Tibial nerve (tissue), 4 donors: Measurements from ENCODE around the gene SPPL2B. TPM values are rescaled to one million over a fixed set of nuclear protein-coding genes. Genes with fewer than 3 reads are reported as not detected.

Experiments used
- DNase-seq, 2 donors: peaks; one replicate each; pipeline ENCODE4 v3.0.0-alpha.2; 2019; ENCODE audit warnings: low spot score in 2 of 2
- H3K27ac ChIP-seq, 4 donors: fragments of 200-600 bp; sonication (generic) in 3 of 4; one replicate each; pipeline ENCODE4 v1.5.1; 2017 to 2019; ENCODE audit warnings: mild to moderate bottlenecking in 1 of 4
- H3K27me3 ChIP-seq, 2 donors: fragments of 200-600 bp; sonication (generic) in 1 of 2; one replicate each; pipeline versions ENCODE4 v1.5.1 to v1.6.0; 2017 to 2019
- H3K36me3 ChIP-seq, 3 donors: fragments of 200-600 bp; sonication (generic); one replicate each; pipeline ENCODE4 v1.5.1; 2018 to 2019
- H3K4me1 ChIP-seq, 4 donors: fragments of 200-600 bp; sonication (generic) in 3 of 4; one replicate each; pipeline ENCODE4 v1.5.1; 2017 to 2019
- H3K4me3 ChIP-seq, 4 donors: fragments of 200-600 bp; sonication (generic) in 3 of 4; one replicate each; pipeline ENCODE4 v1.5.1; 2017 to 2019; ENCODE audit warnings: mild to moderate bottlenecking in 1 of 4, moderate library complexity in 1 of 4
- H3K9me3 ChIP-seq, 4 donors: fragments of 200-600 bp; sonication (generic) in 3 of 4; one replicate each; pipeline ENCODE4 v1.5.1; 2017 to 2019
- EP300 ChIP-seq, 2 donors: sonication (generic); formaldehyde crosslinking; IDR thresholded peaks; one replicate each; pipeline ENCODE4 v1.6.1; 2017; ENCODE audit warnings: antibody characterized with exemption in 2 of 2, mild to moderate bottlenecking in 1 of 2
- POLR2A ChIP-seq, 2 donors: fragments of 450-650 bp; IDR thresholded peaks; one replicate each; pipeline ENCODE4 v1.6.1; 2017; ENCODE audit warnings: antibody characterized with exemption in 2 of 2, mild to moderate bottlenecking in 2 of 2, moderate library complexity in 2 of 2
- WGBS, 2 donors: methylation state at CpG; one replicate each; pipeline ENCODE4 v1.1.5; 2018; 5-methylcytosine and 5-hydroxymethylcytosine counted together
- total RNA-seq, 4 donors: library from RNA; depleted of rRNA; stranded (reverse); fragments of >200 nt; gene quantifications; one replicate each; pipeline ENCODE4 v1.1.0, GENCODE V29; 2016
- TF ChIP-seq, protein P1 (sequence below), 5 experiments: fragments of 200-600 bp in 3 of 5; fragments of 450-650 bp in 2 of 5; sonication (generic) in 3 of 5; IDR thresholded peaks; one replicate each; pipeline ENCODE4 v1.5.1; 2016 to 2019; ENCODE audit warnings: antibody characterized with exemption in 5 of 5, mild to moderate bottlenecking in 3 of 5, moderate library complexity in 2 of 5

Gene SPPL2B
- total RNA-seq, 4 donors from 2014 or later, result 51.1 to 97.2 (median 77.7) TPM

DNA sequence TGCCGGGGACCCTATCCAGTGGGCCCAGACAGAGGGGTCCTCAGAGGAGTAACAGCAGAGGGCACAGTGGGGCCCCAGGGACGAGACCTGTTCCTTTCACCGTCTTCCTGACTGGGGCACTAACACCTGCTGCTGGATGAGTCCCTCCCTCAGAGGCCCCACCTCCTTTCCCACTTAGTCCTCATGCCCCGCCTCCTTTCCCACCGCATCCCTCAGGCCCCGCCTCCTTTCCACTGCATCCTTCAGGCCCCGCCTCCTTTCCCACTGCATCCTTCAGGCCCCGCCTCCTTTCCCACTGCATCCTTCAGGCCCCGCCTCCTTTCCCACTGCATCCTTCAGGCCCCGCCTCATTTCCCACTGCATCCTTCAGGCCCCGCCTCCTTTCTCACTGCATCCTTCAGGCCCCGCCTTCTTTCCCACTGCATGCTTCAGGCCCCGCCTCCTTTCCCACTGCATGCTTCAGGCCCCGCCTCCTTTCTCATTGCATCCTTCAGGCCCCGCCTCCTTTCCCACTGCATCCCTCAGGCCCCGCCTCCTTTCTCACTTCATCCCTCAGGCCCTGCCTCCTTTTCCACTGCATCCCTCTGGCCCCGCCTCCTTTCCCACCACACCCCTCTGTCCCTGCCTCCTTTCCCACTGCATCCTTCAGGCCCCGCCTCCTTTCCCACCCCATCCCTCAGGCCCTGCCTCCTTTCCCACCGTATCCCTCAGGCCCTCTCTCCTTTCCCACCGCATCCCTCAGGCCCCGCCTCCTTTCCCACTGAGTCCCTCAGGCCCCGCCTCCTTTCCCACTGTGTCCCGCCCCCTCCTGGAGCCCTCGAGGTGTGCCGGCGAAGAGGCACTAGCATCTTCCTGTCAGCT, 6.7 kb downstream of the SPPL2B start:
- no peaks in the 10 kb centered on the region for H3K27me3 ChIP-seq
- TF ChIP-seq EP300 (IDR thresholded peaks at IDR 0.05) (no peak), POLR2A (IDR thresholded peaks at IDR 0.05) (no peak)
- TF ChIP-seq, protein P1, sequence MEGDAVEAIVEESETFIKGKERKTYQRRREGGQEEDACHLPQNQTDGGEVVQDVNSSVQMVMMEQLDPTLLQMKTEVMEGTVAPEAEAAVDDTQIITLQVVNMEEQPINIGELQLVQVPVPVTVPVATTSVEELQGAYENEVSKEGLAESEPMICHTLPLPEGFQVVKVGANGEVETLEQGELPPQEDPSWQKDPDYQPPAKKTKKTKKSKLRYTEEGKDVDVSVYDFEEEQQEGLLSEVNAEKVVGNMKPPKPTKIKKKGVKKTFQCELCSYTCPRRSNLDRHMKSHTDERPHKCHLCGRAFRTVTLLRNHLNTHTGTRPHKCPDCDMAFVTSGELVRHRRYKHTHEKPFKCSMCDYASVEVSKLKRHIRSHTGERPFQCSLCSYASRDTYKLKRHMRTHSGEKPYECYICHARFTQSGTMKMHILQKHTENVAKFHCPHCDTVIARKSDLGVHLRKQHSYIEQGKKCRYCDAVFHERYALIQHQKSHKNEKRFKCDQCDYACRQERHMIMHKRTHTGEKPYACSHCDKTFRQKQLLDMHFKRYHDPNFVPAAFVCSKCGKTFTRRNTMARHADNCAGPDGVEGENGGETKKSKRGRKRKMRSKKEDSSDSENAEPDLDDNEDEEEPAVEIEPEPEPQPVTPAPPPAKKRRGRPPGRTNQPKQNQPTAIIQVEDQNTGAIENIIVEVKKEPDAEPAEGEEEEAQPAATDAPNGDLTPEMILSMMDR (IDR thresholded peaks at IDR 0.05), result no peak
- no peak overlapping the region for H3K4me3 ChIP-seq
- DNase-seq, result no peak
- H3K27ac ChIP-seq, result no peak overlapping the region
- peaks cover 0 to 59% (median 22%) of the 10 kb centered on the region in 4 donors for H3K4me1 ChIP-seq
- peaks cover 0 to 28% (median 0%) of the 10 kb centered on the region in 3 donors for H3K36me3 ChIP-seq
- H3K9me3 ChIP-seq, result no peaks in the 10 kb centered on the region
- 91 to 93% methylated on average over 26 of the region's 26 CpGs for WGBS, 2 donors

DNA sequence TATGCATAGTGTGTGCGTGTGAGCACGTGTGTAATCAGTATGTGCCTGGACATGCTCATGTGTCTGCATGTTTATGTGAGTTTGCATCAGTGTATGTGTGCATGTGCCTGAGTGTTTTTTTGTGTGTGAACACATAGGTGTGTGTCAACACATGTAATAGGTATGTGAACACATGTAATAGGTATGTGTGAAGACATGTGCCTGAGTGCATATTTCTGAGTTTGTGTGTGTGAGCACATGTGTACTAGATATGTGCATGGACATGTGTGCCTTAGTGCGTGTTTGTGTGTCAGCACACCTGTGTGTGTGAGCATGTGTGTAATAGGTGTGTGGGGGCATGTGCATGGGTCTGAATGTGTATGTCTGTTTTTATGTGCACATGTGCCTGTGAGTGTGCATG, 7.4 kb downstream of the SPPL2B start:
- DNase-seq, result no peak
- H3K36me3 ChIP-seq, result peaks cover 0 to 35% (median 0%) of the 10 kb centered on the region in 3 donors
- TF ChIP-seq EP300 (IDR thresholded peaks at IDR 0.05), result no peak
- TF ChIP-seq, protein P1 (IDR thresholded peaks at IDR 0.05), result no peak
- no peak for TF ChIP-seq POLR2A (IDR thresholded peaks at IDR 0.05)
- WGBS, 2 donors, result 86 to 92% methylated on average over 3 of the region's 3 CpGs
- H3K9me3 ChIP-seq, result no peaks in the 10 kb centered on the region
- H3K4me3 ChIP-seq, result no peak overlapping the region
- H3K4me1 ChIP-seq, result peaks cover 0 to 52% (median 17%) of the 10 kb centered on the region in 4 donors
- H3K27ac ChIP-seq, result no peak overlapping the region
- H3K27me3 ChIP-seq, result no peaks in the 10 kb centered on the region

GRCh38 chr19:2336528-2337328, 8.2 kb downstream of the SPPL2B start:
- DNase-seq, result no peak
- WGBS, 2 donors, result 71 to 78% methylated on average over 16 to 33 of the region's 33 CpGs
- Histone ChIP-seq H3K9me3 (no peaks in the 10 kb centered on the region), H3K27ac (no peak overlapping the region), H3K4me1 (peaks cover 0 to 43% (median 13%) of the 10 kb centered on the region in 4 donors), H3K4me3 (no peak overlapping the region), H3K36me3 (peaks cover 0 to 43% (median 0%) of the 10 kb centered on the region in 3 donors), H3K27me3 (no peaks in the 10 kb centered on the region)
- TF ChIP-seq, protein P1 (IDR thresholded peaks at IDR 0.05), result no peak
- TF ChIP-seq POLR2A (IDR thresholded peaks at IDR 0.05) (no peak), EP300 (IDR thresholded peaks at IDR 0.05) (no peak)

DNA sequence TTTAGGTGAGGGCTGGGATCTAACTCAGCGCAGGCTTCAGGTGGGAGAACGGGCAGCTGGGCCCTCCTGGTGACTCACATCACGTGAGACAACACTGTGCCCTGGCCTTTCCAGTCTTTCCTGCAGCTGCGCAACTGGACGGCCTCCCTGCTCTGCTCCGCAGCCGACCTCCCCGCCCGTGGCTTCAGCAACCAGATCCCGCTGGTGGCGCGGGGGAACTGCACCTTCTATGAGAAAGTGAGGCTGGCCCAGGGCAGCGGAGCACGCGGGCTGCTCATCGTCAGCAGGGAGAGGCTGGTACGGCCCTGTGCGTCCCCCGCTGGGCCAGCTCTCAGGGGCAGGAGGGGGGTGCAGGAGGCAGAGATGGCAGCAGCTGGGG, 8.8 kb downstream of the SPPL2B start:
- H3K36me3 ChIP-seq, result peaks cover 0 to 49% (median 0%) of the 10 kb centered on the region in 3 donors
- no peak overlapping the region for H3K27ac ChIP-seq
- TF ChIP-seq, protein P1 (IDR thresholded peaks at IDR 0.05), result peak in 2 of 5 experiments; percentile 8 to 30
- TF ChIP-seq POLR2A (IDR thresholded peaks at IDR 0.05), result no peak
- H3K4me3 ChIP-seq, result no peak overlapping the region
- DNase-seq, result peak in 1 of 2 donors; percentile 35
- no peaks in the 10 kb centered on the region for H3K9me3 ChIP-seq
- H3K4me1 ChIP-seq, result peaks cover 0 to 38% (median 8%) of the 10 kb centered on the region in 4 donors
- WGBS, 2 donors, result 62 to 72% methylated on average over 18 of the region's 19 CpGs
- H3K27me3 ChIP-seq, result no peaks in the 10 kb centered on the region
